ENCODE measurements around the gene MAPK6. TPM values are rescaled to one million over a fixed set of nuclear protein-coding genes. Genes with fewer than 3 reads are reported as not detected.

The MAPK6 gene
- polyA plus RNA-seq, 1 donor (not counting 4 experiments of a cell fraction or from before 2014, with no cell fraction given), result 103 TPM

GRCh38 chr15:52021892-52022540, 3.0 kb downstream of the MAPK6 start:
- dilution Hi-C loops (cut with MboI; ENCODE audit: extremely low pct_ligation_motif_present, low sequenced_read_pairs), result no loop called here
- Histone ChIP-seq H3K79me2 (ENCODE audit: control insufficient read depth, insufficient read depth, low read length) (peaks cover 73% of the 10 kb centered on the region), H3K4me2 (ENCODE audit: control insufficient read depth, extremely low read depth, insufficient read depth, low read depth, low read length) (peak overlapping the region; percentile 98), H3K4me3 (ENCODE audit: control insufficient read depth in 2 of 3, extremely low read depth in 1 of 3, insufficient read depth in 2 of 3, low read depth in 1 of 3, low read length in 3 of 3) (peak overlapping the region; percentile 55 to 100 (median 100)), H3K9me3 (ENCODE audit: control insufficient read depth, low read depth, low read length) (no peaks in the 10 kb centered on the region), H4K20me1 (ENCODE audit: control insufficient read depth, extremely low read depth, insufficient read depth, low read length) (peaks cover 16% of the 10 kb centered on the region), H3K9ac (ENCODE audit: control insufficient read depth, extremely low read depth, insufficient read depth, low read length) (peak overlapping the region; percentile 100), H3K9me1 (ENCODE audit: control insufficient read depth, extremely low read depth, insufficient read depth, low read length) (no peaks in the 10 kb centered on the region), H3K27ac (ENCODE audit: control insufficient read depth, insufficient read depth, low read length) (peak overlapping the region; percentile 100), H3K27me3 (ENCODE audit: control insufficient read depth, extremely low read depth, insufficient read depth, low read length) (no peaks in the 10 kb centered on the region), H3K36me3 (ENCODE audit: control insufficient read depth in 2 of 2, extremely low read depth in 1 of 2, insufficient read depth in 2 of 2, low read length in 2 of 2) (peaks cover 0 to 15% of the 10 kb centered on the region in 2 experiments), H2AFZ (ENCODE audit: control insufficient read depth, low read length) (no peak overlapping the region), H3K4me1 (ENCODE audit: control insufficient read depth, extremely low read depth, insufficient read depth, low read length) (peaks cover 37% of the 10 kb centered on the region)
- DNase-seq (ENCODE audit: low read depth, low spot score), result no peak
- FAIRE-seq, result no peak
- no peak for TF ChIP-seq EZH2 (IDR thresholded peaks at IDR 0.05; ENCODE audit: low read length)
- TF ChIP-seq, protein P1, sequence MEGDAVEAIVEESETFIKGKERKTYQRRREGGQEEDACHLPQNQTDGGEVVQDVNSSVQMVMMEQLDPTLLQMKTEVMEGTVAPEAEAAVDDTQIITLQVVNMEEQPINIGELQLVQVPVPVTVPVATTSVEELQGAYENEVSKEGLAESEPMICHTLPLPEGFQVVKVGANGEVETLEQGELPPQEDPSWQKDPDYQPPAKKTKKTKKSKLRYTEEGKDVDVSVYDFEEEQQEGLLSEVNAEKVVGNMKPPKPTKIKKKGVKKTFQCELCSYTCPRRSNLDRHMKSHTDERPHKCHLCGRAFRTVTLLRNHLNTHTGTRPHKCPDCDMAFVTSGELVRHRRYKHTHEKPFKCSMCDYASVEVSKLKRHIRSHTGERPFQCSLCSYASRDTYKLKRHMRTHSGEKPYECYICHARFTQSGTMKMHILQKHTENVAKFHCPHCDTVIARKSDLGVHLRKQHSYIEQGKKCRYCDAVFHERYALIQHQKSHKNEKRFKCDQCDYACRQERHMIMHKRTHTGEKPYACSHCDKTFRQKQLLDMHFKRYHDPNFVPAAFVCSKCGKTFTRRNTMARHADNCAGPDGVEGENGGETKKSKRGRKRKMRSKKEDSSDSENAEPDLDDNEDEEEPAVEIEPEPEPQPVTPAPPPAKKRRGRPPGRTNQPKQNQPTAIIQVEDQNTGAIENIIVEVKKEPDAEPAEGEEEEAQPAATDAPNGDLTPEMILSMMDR (optimal IDR thresholded peaks at IDR 0.05 in 1 of 3, IDR thresholded peaks at IDR 0.05 in 1 of 3, conservative IDR thresholded peaks at IDR 0.05 in 1 of 3; ENCODE audit: extremely low read depth in 1 of 3, insufficient read depth in 2 of 3, low read length in 3 of 3), result no peak

DNA sequence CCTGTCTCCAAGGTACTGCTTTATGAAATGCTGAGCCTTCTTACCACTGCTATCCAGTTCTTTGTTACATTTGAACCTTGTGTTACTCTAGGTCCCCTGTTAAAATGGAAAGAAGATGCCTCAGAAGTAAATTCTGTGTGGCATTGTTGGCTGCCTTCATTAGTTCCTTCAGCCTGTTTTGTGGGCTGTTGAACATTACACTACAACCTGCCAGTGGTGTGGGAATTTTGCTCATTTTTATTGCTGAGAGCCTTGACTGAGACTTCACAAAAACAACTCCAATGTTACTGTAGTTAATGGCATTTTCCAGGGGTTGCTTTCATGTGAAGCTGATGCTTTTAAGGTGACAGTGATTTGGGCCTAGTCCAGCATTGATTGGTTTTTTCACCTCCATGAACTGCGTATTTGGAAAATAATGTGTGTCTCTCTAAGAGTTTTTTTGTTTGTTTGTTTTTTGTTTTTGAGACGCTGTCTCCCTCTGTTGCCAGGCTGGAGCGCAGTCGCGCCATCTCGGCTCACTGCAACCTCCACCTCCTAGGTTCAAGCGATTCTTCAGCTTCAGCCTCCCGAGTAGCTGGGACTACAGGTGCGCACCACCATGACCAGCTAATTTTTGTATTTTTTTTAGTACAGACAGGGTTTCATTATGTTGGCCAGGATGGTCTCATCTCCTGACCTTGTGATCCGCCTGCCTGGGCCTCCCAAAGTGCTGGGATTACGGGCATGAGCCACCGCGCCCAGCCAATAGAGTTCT, 4.3 kb downstream of the MAPK6 start:
- FAIRE-seq (no peak), DNase-seq (ENCODE audit: low read depth, low spot score) (no peak)
- Histone ChIP-seq H4K20me1 (ENCODE audit: control insufficient read depth, extremely low read depth, insufficient read depth, low read length) (peaks cover 16% of the 10 kb centered on the region), H3K9me1 (ENCODE audit: control insufficient read depth, extremely low read depth, insufficient read depth, low read length) (no peaks in the 10 kb centered on the region), H3K9me3 (ENCODE audit: control insufficient read depth, low read depth, low read length) (no peaks in the 10 kb centered on the region), H3K4me2 (ENCODE audit: control insufficient read depth, extremely low read depth, insufficient read depth, low read depth, low read length) (peak overlapping the region; percentile 48), H3K79me2 (ENCODE audit: control insufficient read depth, insufficient read depth, low read length) (peaks cover 86% of the 10 kb centered on the region), H3K9ac (ENCODE audit: control insufficient read depth, extremely low read depth, insufficient read depth, low read length) (no peak overlapping the region), H2AFZ (ENCODE audit: control insufficient read depth, low read length) (no peak overlapping the region), H3K4me1 (ENCODE audit: control insufficient read depth, extremely low read depth, insufficient read depth, low read length) (peaks cover 36% of the 10 kb centered on the region), H3K36me3 (ENCODE audit: control insufficient read depth in 2 of 2, extremely low read depth in 1 of 2, insufficient read depth in 2 of 2, low read length in 2 of 2) (peaks cover 0 to 18% of the 10 kb centered on the region in 2 experiments), H3K27ac (ENCODE audit: control insufficient read depth, insufficient read depth, low read length) (peak overlapping the region; percentile 45), H3K4me3 (ENCODE audit: control insufficient read depth in 2 of 3, extremely low read depth in 1 of 3, insufficient read depth in 2 of 3, low read depth in 1 of 3, low read length in 3 of 3) (peak overlapping the region in 1 of 3 experiments; percentile 25), H3K27me3 (ENCODE audit: control insufficient read depth, extremely low read depth, insufficient read depth, low read length) (no peaks in the 10 kb centered on the region)
- TF ChIP-seq EZH2 (IDR thresholded peaks at IDR 0.05; ENCODE audit: low read length), result no peak
- TF ChIP-seq, protein P1 (optimal IDR thresholded peaks at IDR 0.05 in 1 of 3, IDR thresholded peaks at IDR 0.05 in 1 of 3, conservative IDR thresholded peaks at IDR 0.05 in 1 of 3; ENCODE audit: extremely low read depth in 1 of 3, insufficient read depth in 2 of 3, low read length in 3 of 3), result no peak
- dilution Hi-C loops (cut with MboI; ENCODE audit: extremely low pct_ligation_motif_present, low sequenced_read_pairs), result no loop called here
